HCEC 1CT (cell line): ENCODE measurements around the gene CDK15.
"Not testable (repeated sequence)": the region's sequence is repeated elsewhere in the genome, so short reads cannot be mapped to it uniquely, and the experiment has no call there.

Source experiments
- DNase-seq: peaks from one replicate; pipeline ENCODE4 v3.0.0-alpha.2; 2017

Gene CDK15

DNA sequence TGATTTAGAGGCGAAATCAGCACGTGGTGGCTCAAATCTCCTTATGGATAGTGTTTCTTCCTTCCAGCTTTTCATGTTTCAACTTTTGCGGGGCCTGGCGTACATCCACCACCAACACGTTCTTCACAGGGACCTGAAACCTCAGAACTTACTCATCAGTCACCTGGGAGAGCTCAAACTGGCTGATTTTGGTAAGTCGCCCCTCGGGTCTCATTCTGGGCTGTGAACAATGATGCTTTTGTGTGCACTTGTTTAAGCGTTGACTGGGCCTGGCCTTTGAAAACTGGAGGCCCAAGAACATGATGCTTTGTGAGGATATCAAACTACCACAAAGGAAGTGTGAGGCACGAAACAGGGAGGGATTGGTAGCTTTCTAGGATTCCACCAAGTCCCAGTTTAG is 27.4 kb downstream of the CDK15 start:
- no peak for DNase-seq

DNA sequence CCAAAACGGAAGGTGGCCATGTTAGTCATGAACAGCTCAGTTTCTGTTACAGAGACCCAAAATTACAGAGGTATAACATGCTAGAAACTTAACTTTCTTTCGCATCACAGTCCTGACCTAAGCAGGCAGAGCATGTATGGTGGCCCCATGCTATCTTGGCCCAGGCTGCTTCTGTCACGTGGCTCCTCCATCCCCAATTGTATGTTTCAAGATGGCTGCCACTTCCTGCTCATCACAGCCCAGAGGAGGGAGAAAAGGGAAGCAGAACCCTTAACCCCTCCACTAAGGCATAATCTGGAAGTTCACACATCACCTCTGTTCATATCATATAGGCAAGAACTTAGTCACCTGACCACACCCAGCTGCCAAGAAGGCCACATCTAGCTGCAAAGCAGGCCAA is 28.7 kb downstream of the CDK15 start:
- no peak for DNase-seq

DNA sequence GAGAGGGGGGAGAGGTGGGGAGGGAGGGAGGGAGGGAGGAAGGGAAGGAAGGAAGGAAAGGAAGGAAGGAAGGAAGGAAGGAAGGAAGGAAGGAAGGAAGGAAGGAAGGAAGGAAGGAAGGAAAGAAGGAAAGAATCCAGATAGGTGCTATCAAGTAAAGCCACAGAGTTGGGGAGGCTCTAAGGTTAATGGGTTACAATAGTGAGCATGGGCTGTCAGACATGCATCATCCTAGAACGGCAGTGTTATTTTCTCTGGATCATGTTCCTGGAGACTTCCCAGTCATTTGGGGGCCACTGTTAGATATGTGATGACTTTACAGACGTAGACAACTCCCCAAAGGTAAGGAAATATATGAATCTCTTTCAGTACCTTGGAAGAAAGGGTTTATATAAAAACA is 31.1 kb downstream of the CDK15 start:
- DNase-seq: no peak

DNA sequence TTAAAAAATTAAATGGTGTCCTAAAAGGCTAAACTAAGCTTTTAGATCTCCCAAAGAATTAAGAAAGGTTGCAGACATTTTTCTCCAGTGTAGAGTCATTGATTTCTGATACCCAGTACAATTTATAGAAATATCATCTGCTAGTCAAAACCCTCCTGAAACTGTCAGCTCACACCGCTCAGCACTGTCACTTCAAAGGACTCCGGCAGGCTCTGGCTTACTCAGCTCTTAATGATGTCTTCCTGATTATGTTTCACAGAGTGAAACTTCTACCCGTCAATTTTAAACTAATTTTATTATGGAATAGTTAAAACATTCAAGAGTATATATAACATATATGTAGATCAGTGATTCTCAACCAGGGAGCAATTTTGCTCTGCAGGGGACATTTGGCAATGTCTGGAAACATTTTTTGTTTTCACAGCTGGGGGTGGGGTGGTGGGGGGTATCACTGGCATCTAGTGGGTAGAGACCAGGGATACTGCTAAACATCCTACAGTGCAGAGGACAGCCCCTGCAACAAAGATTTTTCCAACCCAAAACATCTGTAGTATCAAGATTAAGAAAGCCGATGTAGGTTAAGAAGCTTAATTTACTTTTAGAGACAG is 31.6 kb downstream of the CDK15 start:
- DNase-seq: no peak

DNA sequence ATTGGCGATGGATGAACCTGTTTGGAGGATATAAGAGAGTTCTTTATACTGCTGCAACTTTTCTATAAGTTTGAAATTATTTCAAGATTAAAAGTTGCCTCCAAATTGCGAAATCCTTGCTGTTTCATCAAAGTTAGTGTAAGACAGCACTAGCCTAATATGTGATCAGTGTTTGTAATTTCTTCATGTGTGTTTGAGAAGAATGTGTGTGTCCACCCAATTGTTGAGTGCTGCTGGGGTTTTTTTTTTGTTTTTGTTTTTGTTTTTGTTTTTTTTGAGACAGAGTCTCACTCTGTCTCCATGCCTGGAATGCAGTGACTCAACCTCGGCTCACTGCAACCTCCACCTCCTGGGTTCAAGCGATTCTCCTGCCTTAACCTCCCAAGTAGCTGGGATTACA is 33.4 kb downstream of the CDK15 start:
- DNase-seq: peak; percentile 8

DNA sequence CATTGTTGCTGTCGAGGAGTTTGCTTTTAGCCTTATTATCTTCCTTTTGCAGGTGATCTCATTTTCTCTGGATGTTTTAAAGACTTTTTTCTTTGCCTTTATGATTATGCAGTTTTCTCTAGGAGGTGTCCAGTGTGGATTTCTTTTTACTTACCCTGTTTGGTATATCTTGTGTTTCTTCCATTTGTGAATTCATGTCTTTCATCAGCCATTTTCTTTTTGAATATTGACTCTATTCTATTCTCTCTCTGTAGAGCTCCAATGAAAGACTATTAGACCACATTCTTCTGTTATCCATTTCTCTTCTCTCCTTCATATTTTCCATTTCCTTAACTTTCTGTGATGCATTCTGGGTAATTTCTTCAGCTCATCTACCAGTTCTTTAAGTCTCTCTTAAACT is 34.4 kb downstream of the CDK15 start:
- DNase-seq: no peak

DNA sequence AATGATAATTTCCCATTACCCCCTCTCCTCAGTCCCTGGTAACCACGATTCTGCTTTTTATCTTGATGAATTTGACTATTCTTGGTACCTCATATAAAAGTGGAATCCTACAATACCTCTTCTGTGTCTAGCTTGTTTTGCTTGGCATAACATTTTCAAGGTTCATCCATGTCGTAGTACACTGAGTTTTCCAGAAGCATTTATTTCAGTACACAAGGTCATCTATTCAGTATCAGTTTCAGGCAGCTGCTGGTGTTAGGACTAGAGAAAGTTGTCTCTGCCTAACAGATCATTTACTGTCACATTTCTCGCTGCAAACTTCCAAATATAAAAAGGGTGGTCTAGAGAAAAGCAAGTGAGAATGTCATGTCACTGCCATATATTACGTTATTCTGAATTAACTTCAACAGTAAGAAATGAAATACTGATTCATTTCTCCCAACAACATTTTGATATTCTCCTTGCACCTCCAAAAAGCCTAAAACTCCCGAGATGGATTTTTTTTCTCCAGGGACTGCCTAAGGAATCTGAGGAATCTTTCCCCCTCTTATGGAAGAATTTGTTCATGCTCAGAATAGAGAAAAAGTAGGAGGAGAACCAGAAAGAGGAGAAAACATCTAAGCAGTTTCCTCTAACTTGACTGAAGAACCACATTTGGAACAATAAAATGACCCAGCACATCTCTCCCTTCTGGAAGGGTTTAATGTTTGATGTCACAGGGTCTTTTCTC is 36.0 kb downstream of the CDK15 start:
- no peak for DNase-seq

DNA sequence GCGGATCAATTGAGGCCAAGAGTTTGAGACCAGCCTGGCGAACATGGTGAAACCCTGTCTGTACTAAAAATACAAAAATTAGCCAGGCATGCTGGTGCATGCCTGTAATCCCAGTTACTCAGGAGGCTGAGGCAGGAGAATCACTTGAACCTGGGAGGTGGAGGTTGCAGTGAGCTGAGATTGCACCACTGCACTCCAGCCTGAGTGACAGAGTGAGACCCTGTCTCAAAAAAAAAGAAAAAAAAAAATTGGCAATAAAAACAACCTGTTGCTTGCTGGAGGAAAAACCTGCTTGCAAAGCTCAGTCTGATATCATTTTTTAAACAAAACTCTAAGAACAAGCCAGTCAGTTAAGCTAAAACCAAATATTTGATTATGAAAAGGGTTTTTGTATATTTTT is 38.6 kb downstream of the CDK15 start:
- DNase-seq: not testable (repeated sequence)

DNA sequence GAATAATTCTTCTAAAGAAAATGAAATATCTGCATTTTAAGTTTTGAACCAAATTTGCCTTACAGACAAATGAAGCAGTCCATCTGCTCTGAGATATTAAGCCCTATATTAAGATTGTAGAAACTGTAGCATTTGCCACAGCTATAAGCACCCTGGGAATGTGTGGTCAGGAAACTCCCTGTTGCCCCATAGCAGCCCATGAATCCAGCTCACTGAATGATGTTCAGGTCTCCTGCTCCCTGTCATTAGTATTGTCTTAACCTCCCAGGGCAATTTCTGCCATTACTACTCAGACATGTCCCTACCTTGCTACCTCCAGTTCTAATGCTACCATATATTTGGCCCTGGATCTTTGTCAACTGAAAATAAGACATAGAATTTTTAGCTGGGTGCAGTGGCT is 41.1 kb downstream of the CDK15 start:
- DNase-seq: peak; percentile 27

DNA sequence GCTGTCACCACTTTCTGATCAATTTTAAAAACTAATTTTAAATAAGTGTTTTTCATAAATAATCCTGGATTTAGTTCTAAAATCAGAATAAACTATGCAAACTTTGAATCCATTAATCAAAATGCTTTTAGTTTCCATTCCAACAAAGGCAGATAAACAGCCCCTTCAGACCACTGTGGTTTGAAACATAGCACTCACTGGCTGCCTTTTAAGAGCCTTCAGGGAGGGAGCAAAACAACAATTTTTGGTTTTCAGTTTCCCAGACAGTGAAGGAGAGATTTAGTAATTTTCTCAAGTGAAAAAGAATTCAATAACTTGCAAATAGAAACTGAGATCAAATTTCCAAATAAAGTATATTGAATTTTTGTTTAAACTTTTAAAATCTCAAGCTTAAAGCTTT is 46.1 kb downstream of the CDK15 start:
- no peak for DNase-seq

DNA sequence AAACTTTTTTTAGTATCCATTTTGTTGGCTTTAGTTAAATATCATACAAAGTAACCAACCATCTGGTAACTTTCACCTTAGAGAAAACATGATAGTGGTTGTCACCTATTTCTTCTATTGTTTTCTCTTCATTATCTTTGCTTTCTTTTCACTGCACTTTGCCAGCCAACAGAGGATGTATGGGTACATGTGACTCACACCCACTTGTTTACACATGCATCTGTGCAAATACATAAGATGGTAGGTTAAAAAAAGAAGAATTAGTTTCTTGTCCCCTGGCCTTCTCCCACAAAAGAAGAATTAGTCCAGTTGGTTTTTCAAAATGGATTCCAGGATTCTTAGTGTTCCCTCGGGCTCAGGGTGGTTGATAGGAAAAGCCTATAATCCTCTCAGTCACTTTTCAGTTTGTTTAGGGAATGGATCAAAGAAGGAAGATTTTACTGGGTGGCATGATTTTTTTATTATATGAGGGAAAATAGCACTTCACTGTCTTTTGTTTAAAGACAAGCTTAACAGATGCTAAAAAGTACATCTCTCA is 46.6 kb downstream of the CDK15 start:
- DNase-seq: peak; percentile 37

DNA sequence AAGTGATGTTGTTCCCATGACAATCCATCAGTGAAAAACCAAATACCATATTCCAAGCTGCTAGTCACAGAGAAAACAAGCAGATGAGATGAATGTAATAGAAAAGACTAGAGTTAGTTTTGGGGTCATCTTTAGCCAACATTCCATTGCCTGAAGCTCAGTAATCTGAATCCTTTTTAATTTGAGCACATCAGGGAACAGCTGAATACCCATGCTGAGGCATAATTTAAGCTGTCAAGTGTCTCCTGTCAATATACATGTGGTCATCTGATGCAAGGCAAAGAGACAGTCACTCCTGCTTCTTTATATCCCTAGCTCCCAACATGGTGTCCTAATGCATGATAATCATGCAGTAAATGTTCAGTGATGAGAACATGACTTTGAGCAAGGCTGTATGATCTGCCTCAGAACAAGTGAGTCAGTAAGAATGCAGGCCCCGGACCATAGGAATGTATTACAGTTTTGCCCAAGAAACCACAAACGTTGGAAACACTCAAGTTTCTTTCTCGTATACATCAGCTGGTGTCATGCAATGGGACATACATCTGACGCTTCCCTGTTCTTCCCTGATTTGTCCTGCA is 48.0 kb downstream of the CDK15 start:
- peak; percentile 98 for DNase-seq

DNA sequence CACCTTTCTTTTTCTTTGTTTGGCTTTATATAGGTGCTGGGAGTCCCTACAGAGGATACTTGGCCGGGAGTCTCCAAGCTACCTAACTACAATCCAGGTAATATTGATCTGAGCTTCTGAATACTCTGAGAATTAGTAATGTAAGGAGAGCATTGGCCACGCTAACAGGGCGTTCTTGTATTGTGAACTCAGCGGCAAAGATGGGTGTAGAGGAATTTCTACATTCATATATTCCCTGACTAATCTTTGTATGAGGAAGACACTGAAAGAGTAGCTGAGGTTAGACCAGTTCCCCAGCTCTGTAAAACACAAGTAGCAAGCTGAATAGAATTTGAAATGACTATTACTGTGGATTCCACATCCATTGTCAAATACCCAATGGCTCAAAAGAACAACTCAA is 48.5 kb downstream of the CDK15 start:
- DNase-seq: peak; percentile 80

DNA sequence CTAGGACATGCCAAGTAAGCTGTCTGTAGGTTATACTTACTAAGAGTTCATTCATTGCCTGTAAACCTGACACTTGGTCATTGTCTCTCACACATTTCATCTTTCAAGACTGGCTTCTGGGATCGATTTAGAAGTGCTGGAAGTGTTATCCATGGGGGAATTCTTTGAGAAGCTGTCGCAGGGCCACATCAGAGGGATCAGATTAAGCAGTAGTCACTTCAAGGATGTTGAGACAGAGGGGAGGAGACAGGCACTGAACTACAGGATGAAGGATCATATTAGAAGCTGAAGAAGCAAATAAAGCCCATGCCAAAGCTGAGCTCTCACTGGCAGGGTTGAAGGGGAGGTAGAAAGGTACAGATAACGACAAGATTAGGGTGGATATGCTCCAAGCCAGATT is 49.0 kb downstream of the CDK15 start:
- DNase-seq: peak; percentile 27

DNA sequence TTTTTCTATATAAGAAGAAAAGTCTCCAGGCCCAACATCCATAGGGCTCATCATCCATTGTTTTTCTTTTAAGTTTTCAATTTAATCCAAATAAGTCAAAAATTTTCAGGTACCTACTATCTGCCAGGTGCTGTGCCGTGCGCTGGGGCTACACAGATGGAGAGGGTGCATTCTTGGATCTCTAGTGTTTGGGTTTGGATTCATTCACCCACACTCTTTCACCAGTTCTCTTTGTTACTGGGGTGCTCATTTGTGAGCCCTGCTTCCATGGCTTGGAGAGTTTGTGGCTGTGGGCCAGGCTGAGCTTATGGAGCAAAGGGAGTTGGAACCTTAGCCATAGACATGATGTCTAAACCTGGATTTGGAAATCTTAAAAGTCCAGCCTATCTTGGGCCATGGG is 51.0 kb downstream of the CDK15 start:
- no peak for DNase-seq

DNA sequence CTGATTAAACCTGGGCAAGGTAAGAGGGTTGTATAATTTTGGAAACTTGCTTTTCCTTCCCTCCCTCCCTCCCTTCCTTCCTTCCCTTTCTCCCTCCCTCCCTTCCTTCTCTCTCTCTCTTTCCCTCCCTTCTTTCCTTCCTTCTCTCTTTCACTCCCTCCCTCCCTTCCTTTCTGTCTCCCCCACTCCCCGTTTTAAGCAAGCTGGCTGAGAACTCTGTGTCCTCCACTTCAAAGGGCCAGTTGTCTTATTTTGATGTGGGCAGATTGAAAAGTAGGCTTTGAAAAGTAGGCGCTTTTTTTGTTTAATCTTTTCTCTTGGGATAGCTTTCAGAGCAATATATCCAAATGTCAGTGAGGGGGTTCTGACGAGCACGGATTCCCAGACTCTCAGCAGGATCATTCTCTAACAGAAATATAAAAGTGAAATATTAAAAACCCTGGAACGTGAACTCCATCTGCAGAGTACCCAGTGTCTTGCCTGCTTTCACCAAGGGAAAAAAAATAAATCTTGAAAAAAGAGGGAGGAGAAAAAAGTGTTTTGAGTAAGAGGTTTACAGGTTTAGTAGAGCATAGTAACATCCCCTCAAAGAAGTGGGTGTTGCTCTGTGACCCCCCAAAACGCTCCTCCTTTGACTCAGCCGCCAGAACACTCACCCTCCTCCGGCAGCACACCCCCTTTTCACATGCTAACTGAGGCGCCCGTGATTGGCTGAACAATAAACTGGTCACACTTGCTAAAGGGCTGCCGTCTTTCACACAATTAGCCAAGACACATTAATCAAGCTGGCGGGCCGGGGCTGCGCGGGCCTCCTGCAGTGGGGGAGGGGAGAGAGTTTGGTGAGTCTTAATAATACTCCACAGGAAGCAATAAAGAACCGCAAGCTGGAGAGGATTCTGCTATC is 52.2 kb downstream of the CDK15 start:
- peak; percentile 87 for DNase-seq

DNA sequence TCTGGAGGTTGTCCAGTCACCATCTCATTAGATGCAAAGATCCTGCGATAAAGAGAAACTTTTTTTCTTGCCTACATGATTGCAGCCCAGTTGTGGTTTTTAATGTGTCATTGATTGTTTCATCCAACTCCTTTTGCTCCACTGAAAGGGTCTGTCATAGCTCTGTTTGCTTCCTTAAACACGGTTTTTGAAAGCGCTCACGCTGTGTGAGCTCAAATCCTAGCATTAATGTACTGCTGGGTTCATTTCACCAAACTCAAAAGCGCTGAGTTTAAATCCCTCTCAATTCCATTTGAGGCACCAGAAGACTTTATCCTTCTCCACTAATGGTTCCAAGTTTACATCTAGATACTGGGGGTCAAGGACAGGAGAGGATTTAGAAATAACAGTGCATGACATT is 53.6 kb downstream of the CDK15 start:
- peak; percentile 41 for DNase-seq

DNA sequence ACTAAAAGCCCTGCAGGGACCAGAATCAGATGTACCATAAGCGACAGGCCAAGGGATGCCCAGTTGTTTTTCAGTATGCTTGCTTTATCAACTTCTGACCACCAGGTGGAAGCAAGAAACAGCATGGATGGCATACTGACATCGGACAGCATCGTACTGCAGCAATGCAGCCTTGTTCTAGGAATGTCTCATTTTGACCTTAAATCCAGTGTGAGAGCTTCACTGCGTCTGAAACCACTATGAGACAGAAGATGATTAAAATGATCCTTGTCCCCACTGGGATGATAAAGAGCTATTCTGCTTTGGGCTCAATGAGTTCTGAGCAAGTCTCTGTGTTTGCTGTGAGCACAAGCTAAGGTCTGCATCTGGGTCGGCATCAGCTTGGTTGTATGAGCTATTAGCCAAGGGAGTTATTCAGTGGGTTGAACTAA is 54.3 kb downstream of the CDK15 start:
- peak; percentile 74 for DNase-seq

DNA sequence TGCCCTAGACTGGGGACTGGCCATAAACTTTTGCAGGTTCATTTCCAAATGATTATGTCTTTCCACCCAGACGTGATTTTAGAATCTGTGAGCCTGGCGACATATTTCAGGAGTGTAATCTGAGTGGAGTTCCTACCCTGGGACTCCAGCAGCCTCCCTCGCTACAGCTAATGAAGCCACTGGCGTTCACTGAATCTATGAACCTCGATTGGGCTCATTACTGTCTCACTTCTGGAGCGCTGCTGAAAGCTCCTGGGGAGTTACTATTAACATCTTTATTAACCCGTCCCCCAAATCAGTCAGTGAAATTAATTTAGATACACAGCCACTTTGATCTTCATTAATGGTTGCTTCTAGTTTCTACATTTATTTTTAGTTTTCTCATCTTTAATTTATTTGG is 56.5 kb downstream of the CDK15 start:
- DNase-seq: no peak

DNA sequence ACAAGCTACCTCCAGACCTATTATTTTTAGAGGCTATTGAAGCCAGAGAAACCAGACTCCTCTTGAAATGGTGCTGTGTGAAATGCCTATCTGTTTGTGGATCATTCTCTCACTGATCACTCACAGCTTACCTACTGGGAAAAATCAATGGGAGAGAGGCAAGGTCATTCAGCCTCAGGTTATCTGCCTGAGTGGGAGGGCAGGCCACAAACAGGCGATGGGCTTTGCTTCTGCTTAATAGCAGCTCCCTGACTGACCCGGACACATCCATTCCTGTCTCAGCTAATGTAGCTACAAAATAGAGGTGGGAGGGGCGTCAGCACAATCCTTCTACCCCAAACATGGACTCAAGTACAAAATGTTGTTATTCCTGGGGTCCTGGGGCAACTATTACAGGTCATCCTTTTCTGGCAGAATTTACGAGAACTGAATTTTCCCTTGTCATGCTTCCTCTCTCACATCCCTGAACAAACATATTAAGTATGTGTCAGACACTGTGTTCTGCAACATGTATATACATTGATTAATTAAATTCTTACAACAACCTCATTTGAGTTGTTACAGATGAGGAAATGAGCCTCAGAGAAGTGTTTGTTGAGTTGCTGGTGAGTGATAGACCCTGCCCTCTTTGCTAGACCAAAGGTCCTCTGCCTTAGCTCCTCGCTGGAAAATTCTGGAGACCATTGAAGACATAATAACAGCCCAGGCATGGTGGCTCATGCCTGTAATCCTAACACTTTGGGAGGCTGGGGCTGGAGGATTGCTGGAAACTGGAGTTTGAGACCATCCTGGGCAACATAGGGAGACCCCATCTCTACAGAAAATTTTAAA is 60.5 kb downstream of the CDK15 start:
- DNase-seq: no peak

DNA sequence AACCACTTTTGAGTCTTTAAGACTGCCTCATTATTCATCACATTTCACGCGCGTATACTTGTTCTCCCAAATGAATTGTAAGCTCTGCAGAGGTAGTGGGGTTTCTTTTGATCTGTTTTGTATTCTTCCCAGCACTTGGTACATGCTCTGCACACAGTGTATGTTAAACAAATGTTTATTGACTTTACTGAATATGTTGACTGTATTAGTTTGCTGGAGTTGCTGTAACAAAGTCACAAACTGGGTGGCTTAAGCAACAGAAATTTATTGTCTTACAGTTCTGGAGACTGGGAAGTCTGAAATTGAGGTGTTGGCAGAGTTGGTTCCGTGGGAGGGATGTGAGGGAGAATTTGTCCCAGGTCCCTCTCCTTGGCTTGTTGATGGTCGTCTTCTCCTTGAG is 65.1 kb downstream of the CDK15 start:
- DNase-seq: no peak

DNA sequence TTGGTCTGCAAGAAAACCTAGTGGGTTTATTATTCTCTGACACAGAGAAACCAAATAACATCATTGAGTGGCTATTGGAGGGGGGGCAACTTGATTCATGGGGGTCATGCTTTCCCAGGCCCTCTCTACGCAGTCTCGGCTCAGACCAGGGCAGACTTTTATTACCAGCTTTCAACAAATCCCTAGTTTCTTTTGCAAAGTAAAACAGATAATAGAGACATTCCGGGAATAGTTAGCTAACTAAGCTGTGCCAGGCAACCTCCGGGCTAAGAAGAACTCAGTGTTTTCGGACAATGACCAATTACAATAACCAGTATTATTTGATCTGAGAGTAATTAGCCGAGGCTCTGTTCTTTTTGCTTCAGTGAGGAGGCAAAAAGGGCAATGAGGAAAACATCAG is 66.3 kb downstream of the CDK15 start:
- no peak for DNase-seq
